Fibroblast of lung (primary cell): ENCODE measurements around the gene SCD5.

Source experiments
- CTCF ChIP-seq, 2 donors: IDR thresholded peaks in 1 of 2; conservative IDR thresholded peaks in 1 of 2; 1 replicate in 1 of 2; 2 replicates in 1 of 2; pipeline ENCODE4 v1.5.1; 2011 to 2012; ENCODE audit warnings: low read length in 2 of 2, control low read depth in 1 of 2, inconsistent platforms in 1 of 2, low read depth in 1 of 2, mild to moderate bottlenecking in 1 of 2
- EZH2 ChIP-seq: IDR thresholded peaks from 2 replicates; pipeline ENCODE4 v1.5.1; 2012; ENCODE audit warnings: low read length, control low read depth, mild to moderate bottlenecking; ENCODE audit errors: missing control alignments

- TF ChIP-seq CTCF (conservative IDR thresholded peaks at IDR 0.05 in 1 of 2, IDR thresholded peaks at IDR 0.05 in 1 of 2; ENCODE audit: low read depth in 1 of 2, low read length in 2 of 2) (no peak), EZH2 (no peak)
Measured at GRCh38 chr4:82791179-82791578, 7.4 kb downstream of the SCD5 start.
